GM18907 (cell line): ENCODE data around the gene AOPEP.

Source experiments
- ATAC-seq: cut with Tn5 transposase; IDR thresholded peaks from one replicate; pipeline ENCODE4 v1.9.1; 2021; ENCODE audit warnings: mild to moderate bottlenecking, moderate library complexity; ENCODE audit not compliant: unreplicated experiment

Gene AOPEP

GRCh38 chr9:94717761-94718160 lies 8.7 kb upstream of the AOPEP start:
- ATAC-seq = no peak

GRCh38 chr9:94718936-94719335 lies 7.6 kb upstream of the AOPEP start:
- no peak for ATAC-seq

GRCh38 chr9:94719878-94720277 lies 6.6 kb upstream of the AOPEP start:
- no peak for ATAC-seq

- no peak for ATAC-seq
Measured at GRCh38 chr9:94720846-94721549, 5.5 kb upstream of the AOPEP start.

- no peak for ATAC-seq
Measured at GRCh38 chr9:94721754-94722153, 4.7 kb upstream of the AOPEP start.

GRCh38 chr9:94725293-94725692 lies 1.2 kb upstream of the AOPEP start:
- no peak for ATAC-seq

GRCh38 chr9:94728719-94729118 lies 2.2 kb downstream of the AOPEP start:
- ATAC-seq = no peak

GRCh38 chr9:94729199-94729598 lies 2.7 kb downstream of the AOPEP start:
- no peak for ATAC-seq

GRCh38 chr9:94734054-94734754 lies 7.7 kb downstream of the AOPEP start:
- ATAC-seq = no peak

- ATAC-seq = no peak
Measured at GRCh38 chr9:94736759-94737158, 10.3 kb downstream of the AOPEP start.

GRCh38 chr9:94740145-94740840 lies 13.8 kb downstream of the AOPEP start:
- no peak for ATAC-seq

- ATAC-seq = no peak
Measured at GRCh38 chr9:94741866-94742265, 15.4 kb downstream of the AOPEP start.

GRCh38 chr9:94743035-94743954 lies 16.8 kb downstream of the AOPEP start:
- no peak for ATAC-seq

- no peak for ATAC-seq
Measured at GRCh38 chr9:94745806-94746540, 19.5 kb downstream of the AOPEP start.

GRCh38 chr9:94746541-94747370 lies 20.3 kb downstream of the AOPEP start:
- ATAC-seq = no peak

GRCh38 chr9:94754976-94755475 lies 28.5 kb downstream of the AOPEP start:
- no peak for ATAC-seq

- ATAC-seq = no peak
Measured at GRCh38 chr9:94757158-94757557, 30.7 kb downstream of the AOPEP start.

GRCh38 chr9:94758031-94758430 lies 31.5 kb downstream of the AOPEP start:
- no peak for ATAC-seq

- no peak for ATAC-seq
Measured at GRCh38 chr9:94758880-94759279, 32.4 kb downstream of the AOPEP start.
